Chondrocyte (in vitro differentiated cells): Measurements from ENCODE around the gene CPXM1. TPM values are rescaled to one million over a fixed set of nuclear protein-coding genes. Genes with fewer than 3 reads are reported as not detected.

ENCODE experiments used
- DNase-seq: peaks from one replicate; pipeline ENCODE4 v3.0.0; 2021; ENCODE audit warnings: mixed read lengths, low spot score
- H3K27ac Mint-ChIP-seq: one replicate; pipeline ENCODE4 v1.8.0; 2021; ENCODE audit warnings: mild to moderate bottlenecking, moderate library complexity, mixed read lengths; ENCODE audit not compliant: unreplicated experiment
- H3K27me3 Mint-ChIP-seq: 2 replicates; pipeline ENCODE4 v1.8.0; 2021; ENCODE audit warnings: low read depth, mixed read lengths
- H3K36me3 Mint-ChIP-seq: 2 replicates; pipeline ENCODE4 v1.8.0; 2021; ENCODE audit warnings: low read depth, mixed read lengths
- H3K4me1 Mint-ChIP-seq: 2 replicates; pipeline ENCODE4 v1.8.0; 2021; ENCODE audit warnings: low read depth, mild to moderate bottlenecking, mixed read lengths
- H3K4me3 Mint-ChIP-seq: one replicate; pipeline ENCODE4 v1.8.0; 2021; ENCODE audit warnings: mild to moderate bottlenecking, moderate library complexity, mixed read lengths; ENCODE audit not compliant: unreplicated experiment
- H3K9me3 Mint-ChIP-seq: 2 replicates; pipeline ENCODE4 v1.8.0; 2021; ENCODE audit warnings: low read depth, mixed read lengths
- CTCF ChIP-seq: fragments of 200-600 bp; sonication (generic); IDR thresholded peaks from 2 replicates; pipeline ENCODE4 v1.5.0; 2021; ENCODE audit warnings: antibody characterized with exemption, mild to moderate bottlenecking, moderate library complexity
- total RNA-seq: library from RNA; stranded (reverse); gene quantifications from 3 replicates; pipeline ENCODE4 v1.2.1, GENCODE V29; 2021

The CPXM1 gene
- total RNA-seq, 1 donor from 2014 or later: 6.3 TPM

GRCh38 chr20:2760952-2761305 lies 39.5 kb downstream of the CPXM1 start:
- Mint-ChIP-seq H3K36me3 (no peaks in the 10 kb centered on the region), H3K4me1 (no peaks in the 10 kb centered on the region), H3K27ac (no peak overlapping the region), H3K27me3 (peaks cover 49% of the 10 kb centered on the region), H3K4me3 (no peak overlapping the region), H3K9me3 (no peaks in the 10 kb centered on the region)
- TF ChIP-seq CTCF: no peak
- DNase-seq: no peak

GRCh38 chr20:2760297-2760951 lies 40.0 kb downstream of the CPXM1 start:
- no peak for TF ChIP-seq CTCF
- Mint-ChIP-seq H3K36me3 (no peaks in the 10 kb centered on the region), H3K27me3 (peaks cover 51% of the 10 kb centered on the region)

GRCh38 chr20:2759603-2760296 lies 40.7 kb downstream of the CPXM1 start:
- Mint-ChIP-seq H3K9me3 (no peaks in the 10 kb centered on the region), H3K27ac (no peak overlapping the region), H3K27me3 (peaks cover 56% of the 10 kb centered on the region), H3K4me3 (no peak overlapping the region), H3K4me1 (no peaks in the 10 kb centered on the region), H3K36me3 (no peaks in the 10 kb centered on the region)
- TF ChIP-seq CTCF: no peak
- no peak for DNase-seq

More at GRCh38 chr20:2760297-2760951, 40.0 kb downstream of the CPXM1 start:
- Mint-ChIP-seq H3K4me3 (no peak overlapping the region), H3K27ac (no peak overlapping the region), H3K9me3 (no peaks in the 10 kb centered on the region), H3K4me1 (no peaks in the 10 kb centered on the region)
- no peak for DNase-seq

GRCh38 chr20:2759143-2759542 lies 41.3 kb downstream of the CPXM1 start:
- H3K4me3 Mint-ChIP-seq: no peak overlapping the region
- DNase-seq: no peak
- H3K36me3 Mint-ChIP-seq: no peaks in the 10 kb centered on the region
- no peak overlapping the region for H3K27ac Mint-ChIP-seq
- H3K9me3 Mint-ChIP-seq: no peaks in the 10 kb centered on the region
- no peak for TF ChIP-seq CTCF
- H3K4me1 Mint-ChIP-seq: no peaks in the 10 kb centered on the region
- peaks cover 61% of the 10 kb centered on the region for H3K27me3 Mint-ChIP-seq

GRCh38 chr20:2757969-2758368 lies 42.5 kb downstream of the CPXM1 start:
- H3K36me3 Mint-ChIP-seq: no peaks in the 10 kb centered on the region
- peaks cover 61% of the 10 kb centered on the region for H3K27me3 Mint-ChIP-seq
- DNase-seq: no peak
- H3K4me1 Mint-ChIP-seq: peaks cover 2% of the 10 kb centered on the region
- no peak overlapping the region for H3K27ac Mint-ChIP-seq
- no peak for TF ChIP-seq CTCF
- no peaks in the 10 kb centered on the region for H3K9me3 Mint-ChIP-seq
- H3K4me3 Mint-ChIP-seq: no peak overlapping the region
